Stimulated activated naive CD8-positive, alpha-beta T cell treated with anti-CD3 and anti-CD28 coated beads, Interleukin-15, Interleukin-2, amounts not matched to agents 100 U/mL and 50 U/mL, for 24 hours (primary cell): ENCODE data around the gene BAD.
A peak's percentile ranks its signal among the peaks of the same experiment; 100 is the strongest.

Experiments
- ATAC-seq: fragments of 150-1000 bp; cut with Tn5 transposase; one replicate; pipeline ENCODE4 v1.10.0; 2021
- DNase-seq: peaks from one replicate; pipeline ENCODE4 v3.0.0; 2021

The BAD gene

DNA sequence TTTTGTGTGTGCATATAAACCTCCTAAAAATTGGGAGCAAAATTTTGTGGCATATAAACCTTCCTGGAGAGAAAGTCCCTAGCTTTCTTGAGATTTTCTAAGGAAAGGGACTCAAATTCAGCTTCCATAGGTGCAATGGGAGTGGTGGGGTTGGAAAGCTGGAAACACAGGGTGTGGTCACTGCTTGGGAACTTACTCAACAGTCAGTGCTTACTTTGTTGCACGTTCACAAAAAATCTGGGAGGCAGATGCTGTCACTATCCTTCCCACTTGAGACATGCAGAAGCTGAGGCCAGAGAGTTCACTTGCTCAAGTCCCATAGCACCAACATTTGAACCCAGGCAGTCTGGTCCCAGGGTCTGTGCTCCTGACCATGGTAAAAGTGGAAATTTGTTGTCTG is 11.8 kb upstream of the BAD start:
- DNase-seq (no peak), ATAC-seq (no peak)

DNA sequence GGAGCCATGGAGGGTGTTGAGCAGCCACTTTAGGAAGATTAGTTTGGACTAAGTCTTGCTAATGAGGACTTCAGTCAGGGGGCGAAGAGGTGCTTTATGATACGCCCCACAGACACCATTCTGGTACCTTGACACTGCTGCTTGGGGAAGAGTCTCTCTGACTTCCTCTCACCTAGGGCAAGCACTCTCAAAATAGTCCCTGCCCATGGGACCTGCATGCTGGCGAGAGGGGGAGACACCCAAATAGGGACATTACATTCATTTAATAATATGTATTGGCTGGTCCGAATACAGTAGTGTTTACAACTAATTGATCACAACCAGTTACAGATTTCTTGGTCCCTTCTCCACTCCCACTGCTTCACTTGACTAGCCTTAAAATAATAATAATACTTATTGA is 11.3 kb upstream of the BAD start:
- ATAC-seq = no peak
- DNase-seq = no peak

DNA sequence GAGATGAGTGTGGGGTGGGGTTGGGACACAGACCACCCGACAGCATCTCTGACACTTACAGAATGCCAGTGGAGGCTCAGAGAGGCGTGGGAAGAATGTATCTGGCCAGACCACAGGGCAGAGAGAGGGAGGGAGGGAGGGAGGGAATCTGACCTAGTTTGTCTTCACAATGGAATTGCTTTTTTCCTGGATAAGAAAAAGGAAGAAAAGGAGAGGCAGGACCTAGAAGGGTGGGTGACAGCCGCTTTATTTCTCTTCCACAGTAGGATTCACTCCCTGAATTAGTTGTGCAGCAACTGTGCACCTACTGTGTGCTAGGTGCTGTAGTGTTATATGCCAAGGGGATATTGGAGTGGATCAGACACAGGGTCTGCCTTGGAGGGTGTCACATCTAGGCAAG is 10.3 kb upstream of the BAD start:
- ATAC-seq = no peak
- DNase-seq = no peak

DNA sequence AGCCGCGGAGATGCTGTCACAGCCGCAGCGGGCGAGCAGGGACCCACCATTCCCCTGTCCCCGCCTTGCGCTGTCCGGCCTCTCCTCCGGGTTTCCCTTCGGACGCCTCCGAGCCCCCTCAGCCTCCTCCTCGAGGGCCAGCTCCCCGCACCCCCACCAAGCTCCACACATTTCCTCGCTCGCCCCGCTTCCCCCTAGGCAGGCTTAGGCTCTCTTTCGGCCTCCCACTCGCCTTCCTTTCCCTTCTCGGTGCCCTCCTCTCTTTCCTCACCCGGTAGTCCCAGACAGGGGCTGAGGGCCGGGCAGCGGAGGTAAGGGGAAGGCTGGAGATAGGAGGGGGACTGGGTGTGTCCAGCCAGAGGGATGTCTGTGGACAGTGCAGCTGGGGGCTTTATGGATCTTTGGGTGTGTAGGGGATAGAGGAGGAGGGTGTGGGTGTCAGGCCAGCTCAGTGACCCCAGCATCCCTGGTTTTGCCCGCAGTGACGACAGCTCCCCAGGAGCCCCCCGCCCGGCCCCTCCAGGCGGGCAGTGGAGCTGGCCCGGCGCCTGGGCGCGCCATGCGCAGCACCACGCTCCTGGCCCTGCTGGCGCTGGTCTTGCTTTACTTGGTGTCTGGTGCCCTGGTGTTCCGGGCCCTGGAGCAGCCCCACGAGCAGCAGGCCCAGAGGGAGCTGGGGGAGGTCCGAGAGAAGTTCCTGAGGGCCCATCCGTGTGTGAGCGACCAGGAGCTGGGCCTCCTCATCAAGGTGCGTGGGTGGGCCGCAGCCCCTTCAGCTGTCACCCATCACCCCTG is 8.2 kb upstream of the BAD start:
- ATAC-seq (no peak), DNase-seq (no peak)

DNA sequence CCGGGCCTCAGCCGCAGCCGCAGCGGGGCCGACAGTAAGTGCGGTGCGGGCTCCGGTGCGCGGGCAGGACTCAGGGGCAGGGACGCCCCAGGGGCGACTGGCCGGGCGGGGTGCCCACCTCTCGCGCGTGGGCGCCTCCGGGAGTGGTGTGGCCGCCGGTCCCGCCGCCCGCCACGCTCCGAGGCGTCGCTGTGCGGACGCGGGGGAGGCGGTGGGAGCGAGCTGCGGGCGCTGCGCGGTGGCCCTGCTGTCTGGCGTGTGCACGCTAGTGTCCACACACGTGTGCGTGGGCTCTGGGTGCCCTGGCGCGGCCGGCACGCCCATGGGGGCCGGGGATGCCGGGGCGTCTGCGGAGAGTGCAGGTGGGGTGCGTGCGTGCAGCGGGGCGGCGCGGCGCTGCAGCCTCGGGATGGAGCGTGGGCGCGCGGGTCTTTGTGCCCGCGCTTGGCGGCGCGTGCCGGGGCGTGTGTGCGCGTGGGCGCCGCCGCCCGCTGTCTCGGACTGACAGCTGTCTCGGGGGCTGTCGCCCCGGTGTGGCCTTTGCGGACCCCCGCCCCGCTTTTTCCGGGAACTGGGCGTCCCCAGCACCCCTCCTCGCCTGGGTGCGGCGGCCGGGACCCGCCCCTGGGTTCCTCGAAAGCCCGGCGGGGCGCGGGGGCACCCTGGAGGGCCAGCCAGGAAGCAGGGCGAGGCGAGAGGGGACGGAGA is 7.4 kb upstream of the BAD start:
- no peak for DNase-seq
- ATAC-seq = peak; percentile 34

DNA sequence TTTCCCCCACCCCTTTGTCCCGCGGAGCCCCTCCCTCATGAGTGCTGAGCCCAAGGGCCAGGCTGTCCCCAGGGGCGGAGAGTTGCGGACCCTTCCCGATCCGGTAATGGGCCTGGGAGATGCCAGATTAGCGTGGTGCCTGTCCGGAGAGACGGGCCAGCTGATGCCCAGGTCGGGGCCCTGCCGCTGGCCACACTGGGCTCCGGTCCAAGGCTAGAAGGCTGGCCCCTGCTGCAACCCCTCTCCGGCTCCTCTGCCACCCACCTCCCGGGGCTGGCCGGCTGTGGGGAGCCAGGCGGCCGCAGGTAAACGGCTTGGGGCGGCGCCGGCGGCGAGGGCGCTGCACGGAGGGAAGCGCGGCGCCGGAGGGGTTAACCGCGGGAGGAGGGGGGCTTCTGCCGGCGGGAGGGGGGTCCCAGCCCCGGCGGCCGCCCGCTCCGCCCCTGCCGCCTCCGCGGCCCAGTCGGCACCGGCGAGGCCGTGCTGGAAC is 6.8 kb upstream of the BAD start, which contains the start of gene KCNK4:
Gene KCNK4 (plus strand): TSS at position 41 of the 490 bp plus-strand sequence. CDS start 1,717 bp downstream, outside the sequence.
- DNase-seq = no peak
- no peak for ATAC-seq

DNA sequence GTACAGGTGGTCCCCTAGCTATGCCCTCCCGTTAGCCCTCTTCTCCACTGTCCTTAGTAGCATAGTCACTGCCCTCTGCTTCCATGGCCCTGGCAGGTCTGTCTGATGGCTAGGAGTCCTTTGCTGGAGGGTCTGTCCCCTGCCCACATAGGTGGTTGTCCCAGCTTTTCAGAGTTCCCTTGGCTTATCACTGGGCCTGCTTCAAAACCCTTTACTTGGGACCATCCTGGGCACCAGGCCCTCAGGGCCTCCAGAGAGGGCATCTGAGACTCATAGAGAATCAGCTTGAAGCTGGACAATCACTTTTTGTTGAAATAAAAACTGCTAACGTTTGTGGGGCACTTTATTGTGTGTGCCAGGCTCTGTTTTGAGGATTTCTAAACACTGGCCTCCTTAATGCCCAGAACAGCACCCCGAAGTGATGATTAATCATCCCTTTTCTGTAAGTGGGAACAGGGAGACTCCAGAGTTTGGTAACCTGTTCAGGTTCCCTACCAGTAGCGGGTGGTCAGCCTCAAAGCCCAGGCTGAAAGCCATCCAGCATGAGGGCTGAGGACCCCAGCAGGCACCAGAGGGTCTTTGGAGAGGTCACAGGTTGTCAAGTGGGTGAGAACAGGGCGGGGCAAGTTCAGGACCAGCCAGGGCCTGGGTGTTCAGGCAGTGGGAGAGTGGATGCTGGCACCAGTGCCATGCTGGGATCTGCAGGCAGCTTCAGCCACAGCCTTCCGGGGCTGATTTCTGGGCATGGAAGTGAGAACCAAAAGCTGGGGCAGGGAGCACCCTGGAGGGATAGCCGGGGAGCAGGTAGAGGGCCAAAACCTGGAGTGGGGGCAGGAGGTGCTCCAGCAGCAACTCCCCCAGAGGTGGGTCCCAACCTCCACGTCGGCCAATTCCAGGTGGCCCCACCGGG is 6.1 kb upstream of the BAD start:
- DNase-seq = no peak
- ATAC-seq = no peak

DNA sequence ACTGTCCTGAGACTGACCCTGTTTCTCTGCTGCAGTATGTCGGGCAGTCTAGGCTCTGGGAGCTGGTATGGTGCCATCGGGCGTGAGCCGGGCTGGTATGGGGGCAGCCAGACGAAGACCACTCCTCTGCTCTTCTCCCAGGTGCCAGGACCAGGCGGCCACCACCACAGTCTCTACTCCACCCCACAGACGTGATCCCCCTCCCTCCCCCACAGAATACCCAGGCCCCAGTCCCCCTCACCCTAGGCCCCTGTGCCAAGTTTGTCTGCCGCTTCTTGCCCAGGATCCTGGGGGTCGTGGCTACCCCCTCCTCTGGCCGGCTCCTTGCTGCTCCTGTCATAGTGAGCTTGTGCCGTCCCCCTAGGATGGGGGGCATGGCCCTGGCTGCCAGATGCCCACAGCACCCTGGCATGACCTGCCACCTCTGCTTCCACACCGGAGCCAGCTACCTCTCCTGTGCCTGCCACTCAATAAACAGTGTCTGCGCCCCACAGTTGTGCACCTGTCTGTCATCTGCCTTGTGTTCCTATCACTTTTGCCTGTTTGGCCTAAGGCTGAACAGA is 4.6 kb upstream of the BAD start:
- ATAC-seq (no peak), DNase-seq (no peak)

DNA sequence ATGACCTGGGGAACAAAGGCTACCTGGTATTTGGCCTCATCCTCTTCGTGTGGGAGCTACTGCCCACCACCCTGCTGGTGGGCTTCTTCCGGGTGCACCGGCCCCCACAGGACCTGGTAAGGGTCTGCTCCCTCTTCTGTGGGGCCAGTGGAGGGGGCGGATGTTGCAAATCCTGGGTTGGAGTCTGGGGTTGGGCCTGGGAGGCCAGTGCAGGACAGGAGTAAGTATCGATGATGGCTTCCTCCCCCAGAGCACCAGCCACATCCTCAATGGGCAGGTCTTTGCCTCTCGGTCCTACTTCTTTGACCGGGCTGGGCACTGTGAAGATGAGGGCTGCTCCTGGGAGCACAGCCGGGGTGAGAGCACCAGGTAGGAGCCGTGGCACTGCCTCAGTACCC is 3.9 kb upstream of the BAD start:
- ATAC-seq (no peak), DNase-seq (no peak)

DNA sequence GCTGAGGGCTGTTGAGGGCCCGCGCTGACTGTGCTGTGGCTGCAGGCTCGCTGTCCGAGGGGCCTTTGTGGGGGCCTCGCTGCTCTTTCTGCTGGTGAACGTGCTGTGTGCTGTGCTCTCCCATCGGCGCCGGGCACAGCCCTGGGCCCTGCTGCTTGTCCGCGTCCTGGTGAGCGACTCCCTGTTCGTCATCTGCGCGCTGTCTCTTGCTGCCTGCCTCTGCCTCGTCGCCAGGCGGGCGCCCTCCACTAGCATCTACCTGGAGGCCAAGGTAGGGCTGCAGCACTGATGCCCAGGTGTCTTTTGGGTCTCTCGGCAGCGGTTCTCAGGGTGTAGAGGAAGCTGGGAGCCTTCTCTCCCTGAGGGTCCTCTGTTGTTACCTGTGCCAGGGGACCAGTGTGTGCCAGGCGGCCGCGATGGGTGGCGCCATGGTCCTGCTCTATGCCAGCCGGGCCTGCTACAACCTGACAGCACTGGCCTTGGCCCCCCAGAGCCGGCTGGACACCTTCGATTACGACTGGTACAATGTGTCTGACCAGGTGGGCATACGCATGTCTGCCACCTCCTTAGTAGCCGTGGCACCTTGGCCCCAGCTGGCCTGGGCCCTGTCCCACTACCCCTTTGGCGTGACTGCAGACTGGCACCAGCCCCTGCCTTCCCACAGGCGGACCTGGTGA is 3.3 kb upstream of the BAD start:
- no peak for ATAC-seq
- DNase-seq = no peak

DNA sequence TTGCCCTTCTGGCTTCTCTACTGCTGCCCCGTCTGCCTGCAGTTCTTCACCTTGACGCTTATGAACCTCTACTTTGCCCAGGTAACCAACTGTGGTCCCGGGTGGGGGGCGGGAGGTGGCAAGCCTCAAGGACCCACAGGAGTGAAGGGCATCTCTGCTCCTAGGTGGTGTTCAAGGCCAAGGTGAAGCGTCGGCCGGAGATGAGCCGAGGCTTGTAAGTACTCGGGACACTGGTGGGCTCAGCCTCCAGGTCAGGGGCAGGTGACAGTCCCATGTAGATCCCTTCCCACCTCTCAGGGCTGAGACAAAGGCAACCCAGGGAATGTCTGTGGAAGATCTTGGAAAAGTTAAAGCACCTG is 2.3 kb upstream of the BAD start:
- ATAC-seq (no peak), DNase-seq (no peak)

DNA sequence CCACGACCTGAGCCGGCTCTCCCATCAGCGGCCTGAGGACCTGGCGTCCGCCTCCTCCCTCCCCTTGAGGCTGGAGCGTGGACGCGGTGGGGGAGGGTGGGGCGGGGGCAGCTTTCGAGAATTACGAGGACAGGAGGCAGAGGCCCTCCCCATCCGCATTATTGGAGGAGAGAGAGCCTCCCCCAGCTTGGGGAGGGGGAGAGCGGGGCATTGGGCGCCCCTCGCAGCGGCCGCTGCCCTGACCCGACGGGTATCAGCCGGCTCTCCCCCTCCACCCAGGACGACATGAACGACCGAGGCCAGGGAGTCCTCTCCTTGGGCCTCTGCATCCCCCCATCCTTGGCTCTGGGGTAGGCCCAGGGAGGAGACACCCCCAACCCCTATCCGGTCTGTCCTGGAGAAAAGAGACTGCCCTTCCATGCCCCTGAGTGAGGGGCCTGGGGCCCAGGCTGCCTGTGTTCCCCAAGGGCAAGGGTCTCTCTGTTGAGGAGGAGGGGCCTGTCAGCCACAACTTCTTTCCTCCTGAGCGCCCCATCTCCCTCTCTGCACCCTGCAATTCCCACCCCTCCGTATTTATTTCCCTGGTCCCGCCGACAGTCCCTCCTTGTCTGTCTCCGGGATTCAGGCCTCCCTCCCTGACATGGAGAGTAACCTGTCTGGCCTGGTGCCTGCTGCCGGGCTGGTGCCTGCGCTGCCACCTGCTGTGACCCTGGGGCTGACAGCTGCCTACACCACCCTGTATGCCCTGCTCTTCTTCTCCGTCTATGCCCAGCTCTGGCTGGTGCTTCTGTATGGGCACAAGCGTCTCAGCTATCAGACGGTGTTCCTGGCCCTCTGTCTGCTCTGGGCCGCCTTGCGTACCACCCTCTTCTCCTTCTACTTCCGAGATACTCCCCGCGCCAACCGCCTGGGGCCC is 1.7 kb upstream of the BAD start:
- no peak for DNase-seq

DNA sequence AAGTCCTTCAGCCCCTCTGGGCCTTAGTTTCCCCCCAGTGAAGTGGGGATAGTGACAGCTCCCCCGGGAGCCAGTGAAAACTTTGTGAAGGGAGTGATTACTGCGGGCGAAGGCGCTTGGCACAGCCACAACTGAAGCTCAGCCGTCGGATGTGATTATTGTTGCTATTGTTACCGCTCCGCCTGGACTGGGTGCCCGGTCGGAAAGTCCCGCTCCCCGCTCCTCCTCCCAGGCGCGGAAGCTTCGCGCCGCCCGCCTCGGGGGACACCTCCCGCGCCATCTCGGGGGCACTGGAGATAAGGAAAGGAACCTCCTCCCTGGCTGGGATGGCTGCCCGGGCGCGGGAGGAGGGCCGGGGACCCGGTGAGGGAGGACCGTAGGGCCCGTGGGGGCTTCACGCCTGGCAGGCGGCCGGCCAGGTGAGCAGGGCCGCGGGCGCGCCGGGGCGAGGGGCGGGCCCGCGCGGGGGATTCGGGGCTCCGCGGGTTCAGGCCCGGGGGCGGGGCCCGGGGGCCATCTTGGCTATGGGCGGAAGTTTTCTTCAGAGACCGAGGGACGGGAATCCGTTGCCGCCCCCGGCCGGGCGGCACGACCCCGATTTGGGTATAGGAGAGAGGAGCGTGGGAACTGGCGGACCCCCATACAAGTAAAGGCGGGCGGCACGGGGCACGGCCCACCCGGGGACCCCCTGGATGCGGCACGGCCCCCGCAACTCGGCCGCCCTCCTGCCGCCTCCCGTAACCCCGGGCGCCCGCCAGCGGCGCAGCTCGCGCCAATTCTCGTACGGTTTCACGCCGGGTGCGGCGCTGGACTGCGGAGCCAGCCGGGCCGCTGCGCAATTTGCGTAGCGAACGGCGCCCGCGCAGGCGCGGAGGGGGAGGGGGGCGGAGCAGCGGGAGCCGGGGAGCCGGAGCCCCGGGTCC is 758 bp upstream of the BAD start, which contains the start of gene GPR137:
Gene GPR137 (plus strand): TSS at position 887 of the 923 bp plus-strand sequence. CDS start 677 bp downstream, outside the sequence.
- DNase-seq (peak; percentile 95), ATAC-seq (peak; percentile 58)

More for the DNA sequence above, 1.7 kb upstream of the BAD start:
- ATAC-seq = no peak

DNA sequence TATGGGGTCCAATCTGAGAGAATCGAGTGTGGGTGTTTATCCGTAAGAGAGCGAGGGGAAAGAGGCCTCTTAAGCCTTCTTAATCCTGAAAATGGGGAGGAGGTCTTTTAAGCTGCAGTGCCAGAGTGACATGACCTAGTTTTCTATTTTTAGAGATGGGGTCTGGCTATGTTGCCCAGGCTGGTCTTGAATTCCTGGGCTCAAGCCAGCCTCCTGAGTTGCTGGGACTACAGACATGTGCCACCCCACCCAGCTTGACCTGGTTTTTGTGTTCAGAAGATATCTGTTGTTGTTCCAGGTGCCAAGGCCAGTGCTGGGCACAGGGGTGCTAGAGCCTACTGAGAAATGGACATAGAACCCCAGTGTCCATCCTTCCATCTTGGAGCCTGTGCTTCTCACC is 1.4 kb downstream of the BAD start:
- ATAC-seq (no peak), DNase-seq (no peak)

DNA sequence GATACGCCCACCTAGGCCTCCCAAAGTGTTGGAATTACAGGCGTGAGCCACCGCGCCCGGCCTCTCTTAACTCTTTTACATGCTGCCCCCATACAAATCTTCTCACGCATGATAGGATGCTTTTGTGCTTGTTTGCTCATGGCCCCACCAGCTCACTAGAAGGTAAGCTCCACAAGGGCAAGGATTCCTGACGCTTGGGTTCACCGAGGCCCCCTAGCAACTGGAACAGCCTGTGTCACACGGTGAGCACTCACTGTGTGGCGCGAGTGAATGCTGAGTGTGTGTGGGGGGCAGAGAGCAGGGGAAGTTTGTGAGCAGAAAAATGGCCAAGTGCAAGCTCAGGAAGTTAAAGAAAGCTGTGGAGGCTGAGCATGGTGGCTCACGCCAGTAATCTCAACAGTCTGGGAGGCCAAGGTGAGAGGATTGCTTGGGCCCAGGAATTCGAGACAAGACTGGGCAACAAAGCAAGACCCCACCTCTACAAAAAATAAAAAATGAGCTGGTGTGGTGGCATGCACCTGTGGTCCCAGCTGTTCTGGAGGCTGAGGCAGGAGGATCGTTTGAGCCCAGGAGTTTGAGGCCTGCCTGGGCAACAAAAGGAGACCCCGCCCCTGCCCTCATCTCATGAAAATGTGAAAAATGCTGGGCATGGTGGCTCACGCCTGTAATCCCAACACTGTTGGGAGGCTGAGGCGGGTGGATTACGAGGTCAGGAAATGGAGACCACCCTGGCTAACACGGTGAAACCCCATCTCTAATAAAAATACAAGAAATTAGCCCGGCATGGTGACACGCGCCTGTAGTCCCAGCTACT is 2.3 kb downstream of the BAD start:
- ATAC-seq = no peak
- DNase-seq = no peak

DNA sequence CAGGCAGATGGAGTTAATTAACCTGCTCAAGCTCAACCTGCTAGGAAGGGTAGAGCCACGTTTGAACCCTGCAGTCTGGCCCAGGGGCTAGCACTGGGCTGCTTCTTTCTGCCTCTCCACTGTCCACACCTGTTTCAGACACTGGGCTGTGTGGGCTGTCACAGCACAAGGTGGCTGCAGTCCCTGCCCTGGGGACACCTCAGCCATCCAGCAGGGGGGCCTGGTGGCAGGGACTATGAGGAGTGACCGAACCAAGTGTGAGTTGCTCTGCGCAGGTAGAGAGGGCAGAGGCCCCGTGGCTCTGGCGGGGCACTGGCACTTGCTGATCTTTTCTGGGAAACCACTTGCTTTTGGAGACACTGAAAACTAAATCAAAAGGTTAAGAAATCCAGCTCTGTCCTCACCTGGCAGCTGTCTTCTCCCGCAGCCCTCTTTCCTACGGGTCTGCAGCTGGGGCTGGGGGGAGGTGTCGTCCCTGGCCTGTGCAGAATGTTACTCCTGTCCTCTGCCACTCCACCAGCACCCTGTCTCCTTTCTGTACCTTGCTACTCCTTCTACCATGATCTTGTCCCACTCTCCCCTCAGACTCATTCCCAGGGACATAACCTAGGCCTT is 5.8 kb downstream of the BAD start:
- ATAC-seq = peak; percentile 19
- no peak for DNase-seq

DNA sequence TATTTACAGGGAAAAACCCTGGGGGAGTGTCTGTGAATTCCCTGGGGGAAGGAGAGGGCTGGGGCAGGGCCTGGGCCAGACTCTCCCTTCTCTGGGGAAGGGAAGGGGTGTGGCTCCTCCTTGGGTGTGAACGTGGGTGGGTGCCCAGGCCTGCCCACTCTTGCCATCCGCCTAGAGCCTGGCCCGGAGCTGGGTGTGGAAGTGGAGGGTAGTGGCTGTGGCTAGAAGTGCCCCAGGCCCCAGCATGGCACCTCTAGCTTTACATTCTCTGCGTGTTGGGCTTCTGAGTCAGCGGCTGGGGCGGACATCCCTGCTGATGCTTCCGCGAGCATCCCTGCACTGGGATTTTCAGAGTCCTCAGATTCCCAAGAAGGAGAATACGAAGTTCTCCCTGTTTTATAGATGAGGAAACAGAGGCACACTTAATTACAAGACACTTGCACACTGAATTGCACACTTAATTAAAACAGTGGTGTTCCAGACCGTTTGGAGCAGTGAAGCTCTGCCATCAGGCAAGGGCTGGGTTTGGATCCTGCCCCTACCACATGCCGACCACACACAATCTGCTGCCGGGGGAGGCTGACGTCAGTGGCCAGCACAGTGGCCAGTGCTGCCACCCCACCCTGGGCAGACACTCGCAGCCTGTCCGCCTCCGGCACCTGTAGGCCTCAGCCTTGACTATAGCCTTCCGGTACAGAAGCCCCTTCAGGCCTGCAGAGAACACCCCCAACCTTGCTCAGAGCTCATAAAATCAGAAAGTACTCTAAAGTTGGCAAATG is 7.6 kb downstream of the BAD start:
- no peak for DNase-seq
- ATAC-seq = no peak
